H1 (cell line): ENCODE data around the gene SLC12A2. TPM values are rescaled to one million over a fixed set of nuclear protein-coding genes. Genes with fewer than 3 reads are reported as not detected.

Source experiments
- CTCF ChIA-PET: fragments of 300-600 bp; sonication (Branson Sonifier 250); formaldehyde crosslinking; loops from one replicate; lab custom pipeline; 2021; ENCODE audit not compliant: partially characterized antibody; lab: Charles Lee
- POLR2A ChIA-PET: fragments of 300-600 bp; sonication (Branson Sonifier 250); formaldehyde crosslinking; loops from one replicate; lab custom pipeline; 2021; ENCODE audit warnings: inconsistent platforms; ENCODE audit not compliant: partially characterized antibody; lab: Charles Lee
- DNase-seq, 2 experiments: peaks; one replicate each; pipeline versions ENCODE4 v3.0.0 to v3.0.0-alpha.2; 2010 to 2022; ENCODE audit warnings: low spot score in 2 of 2, low read depth in 1 of 2, mixed read lengths in 1 of 2
- FAIRE-seq: peaks from 2 replicates; lab custom pipeline; 2011; peaks lifted over from hg19 to GRCh38; lab: Jason Lieb, UNC
- H2AFZ ChIP-seq: 2 replicates; pipeline ENCODE4 v1.8.1; 2012; ENCODE audit warnings: low read length, inconsistent platforms
- H2AK5ac ChIP-seq: 2 replicates; pipeline ENCODE4 v1.6.1; 2013; ENCODE audit warnings: low read depth, low read length
- H2BK120ac ChIP-seq: replicated peaks from 2 replicates; pipeline ENCODE3; 2013; ENCODE audit warnings: low read depth, low read length, inconsistent platforms
- H2BK12ac ChIP-seq: 2 replicates; pipeline ENCODE4 v1.6.1; 2013; ENCODE audit warnings: low read depth, low read length
- H2BK15ac ChIP-seq: 2 replicates; pipeline ENCODE4 v1.6.1; 2013; ENCODE audit warnings: low read length
- H2BK20ac ChIP-seq: 2 replicates; pipeline ENCODE4 v1.6.1; 2013; ENCODE audit warnings: low read length
- H2BK5ac ChIP-seq: 2 replicates; pipeline ENCODE4 v1.6.1; 2013; ENCODE audit warnings: low read depth, low read length
- H3K14ac ChIP-seq: 2 replicates; pipeline ENCODE4 v1.6.1; 2013; ENCODE audit warnings: inconsistent platforms; ENCODE audit not compliant: insufficient read length
- H3K18ac ChIP-seq: 2 replicates; pipeline ENCODE4 v1.6.1; 2013; ENCODE audit warnings: low read length; ENCODE audit errors: extremely low read depth
- H3K23ac ChIP-seq: 2 replicates; pipeline ENCODE4 v1.6.1; 2013; ENCODE audit warnings: inconsistent platforms; ENCODE audit not compliant: insufficient read length
- H3K23me2 ChIP-seq: 2 replicates; pipeline ENCODE4 v1.6.1; 2013; ENCODE audit warnings: low read depth, low read length
- H3K27ac ChIP-seq: 2 replicates; pipeline ENCODE4 v1.6.1; 2011; ENCODE audit warnings: low read depth, low read length, inconsistent platforms
- H3K27me3 ChIP-seq, 4 experiments: replicated peaks in 1 of 4; 1 replicate in 1 of 4; 2 replicates in 3 of 4; pipeline versions ENCODE4 v1.6.1 to v1.8.1; 2011 to 2013; ENCODE audit warnings: low read length in 3 of 4, mild to moderate bottlenecking in 3 of 4, inconsistent platforms in 2 of 4, mixed read lengths in 2 of 4, moderate library complexity in 1 of 4; ENCODE audit not compliant: control insufficient read depth in 3 of 4, insufficient read depth in 3 of 4; ENCODE audit errors: extremely low read depth in 1 of 4
- H3K36me3 ChIP-seq, 4 experiments: 2 replicates each; pipeline versions ENCODE4 v1.6.1 to v1.8.1; 2011 to 2013; ENCODE audit warnings: mild to moderate bottlenecking in 4 of 4, low read length in 3 of 4, moderate library complexity in 2 of 4, control low read depth in 1 of 4, inconsistent platforms in 1 of 4; ENCODE audit not compliant: insufficient read depth in 4 of 4, control insufficient read depth in 2 of 4
- H3K4ac ChIP-seq: replicated peaks from 2 replicates; pipeline ENCODE3; 2013; ENCODE audit warnings: low read length, low read depth, mixed read lengths, inconsistent platforms; ENCODE audit not compliant: insufficient read length
- H3K4me1 ChIP-seq, 4 experiments: replicated peaks in 1 of 4; 1 replicate in 1 of 4; 2 replicates in 3 of 4; pipeline versions ENCODE4 v1.6.1 to v1.8.1; 2011 to 2013; ENCODE audit warnings: low read length in 3 of 4, inconsistent platforms in 2 of 4, mixed read lengths in 1 of 4; ENCODE audit not compliant: insufficient read depth in 4 of 4, control insufficient read depth in 3 of 4
- H3K4me2 ChIP-seq, 2 experiments: 2 replicates each; pipeline versions ENCODE4 v1.6.1 to v1.8.1; 2011 to 2013; ENCODE audit warnings: low read depth in 2 of 2, low read length in 2 of 2, control low read depth in 1 of 2, inconsistent platforms in 1 of 2, mild to moderate bottlenecking in 1 of 2; ENCODE audit not compliant: insufficient read depth in 1 of 2
- H3K4me3 ChIP-seq, 4 experiments: fragments of 200-600, 300-600 bp in 1 of 4; sonication (generic), shearing (Covaris generic), sonication (Bioruptor Twin) in 1 of 4; 2 replicates each; pipeline versions ENCODE4 v1.5.1 to v1.8.1; 2011 to 2016; ENCODE audit warnings: low read length in 4 of 4, low read depth in 3 of 4, control low read depth in 2 of 4, inconsistent platforms in 2 of 4, mild to moderate bottlenecking in 2 of 4, mixed read lengths in 1 of 4, moderate library complexity in 1 of 4; ENCODE audit not compliant: insufficient read depth in 2 of 4; ENCODE audit errors: extremely low read depth in 1 of 4
- H3K56ac ChIP-seq: replicated peaks from 2 replicates; pipeline ENCODE3; 2013; ENCODE audit warnings: low read depth, mild to moderate bottlenecking, mixed read lengths, low read length, inconsistent platforms; ENCODE audit not compliant: insufficient read length
- H3K79me1 ChIP-seq: 2 replicates; pipeline ENCODE4 v1.6.1; 2013; ENCODE audit warnings: low read depth, low read length, control low read depth
- H3K79me2 ChIP-seq, 2 experiments: 2 replicates each; pipeline versions ENCODE4 v1.6.1 to v1.8.1; 2012 to 2013; ENCODE audit warnings: low read length in 2 of 2, mild to moderate bottlenecking in 2 of 2, inconsistent platforms in 1 of 2; ENCODE audit not compliant: insufficient read depth in 2 of 2, control insufficient read depth in 1 of 2
- H3K9ac ChIP-seq, 4 experiments: replicated peaks in 1 of 4; 1 replicate in 1 of 4; 2 replicates in 3 of 4; pipeline versions ENCODE4 v1.6.1 to v1.8.1; 2011 to 2013; ENCODE audit warnings: low read depth in 3 of 4, low read length in 3 of 4, control low read depth in 2 of 4, mild to moderate bottlenecking in 2 of 4, moderate library complexity in 2 of 4, inconsistent platforms in 1 of 4; ENCODE audit errors: extremely low read depth in 1 of 4
- H3K9me3 ChIP-seq, 2 experiments: 2 replicates each; pipeline versions ENCODE4 v1.6.1 to v1.8.1; 2012 to 2013; ENCODE audit warnings: mild to moderate bottlenecking in 2 of 2, moderate library complexity in 2 of 2, control low read depth in 1 of 2, inconsistent platforms in 1 of 2, low read depth in 1 of 2, low read length in 1 of 2, mixed read lengths in 1 of 2; ENCODE audit not compliant: insufficient read depth in 2 of 2
- H4K20me1 ChIP-seq, 2 experiments: replicated peaks in 1 of 2; 2 replicates each; pipeline versions ENCODE3 to v1.8.1; 2011 to 2013; ENCODE audit warnings: inconsistent platforms in 2 of 2, low read length in 2 of 2, mild to moderate bottlenecking in 1 of 2; ENCODE audit not compliant: insufficient read depth in 2 of 2, control insufficient read depth in 1 of 2
- H4K5ac ChIP-seq: 2 replicates; pipeline ENCODE4 v1.6.1; 2013; ENCODE audit warnings: low read length, low read depth, mixed read lengths, inconsistent platforms; ENCODE audit not compliant: insufficient read length
- H4K8ac ChIP-seq: 2 replicates; pipeline ENCODE4 v1.8.0; 2013; ENCODE audit warnings: mild to moderate bottlenecking, moderate library complexity, low read length, inconsistent platforms; ENCODE audit not compliant: insufficient read depth; ENCODE audit errors: extremely low read depth
- H4K91ac ChIP-seq: replicated peaks from 2 replicates; pipeline ENCODE3; 2013; ENCODE audit warnings: low read length, mixed read lengths, inconsistent platforms; ENCODE audit not compliant: insufficient read length
- CHD1 ChIP-seq: IDR thresholded peaks from 2 replicates; pipeline ENCODE4 v1.6.1; 2012; ENCODE audit warnings: low read depth, low read length, improper control_type of control experiment
- HDAC2 ChIP-seq, 2 experiments: fragments of 300-600 bp in 1 of 2; sonication (generic) in 1 of 2; IDR thresholded peaks; 2 replicates each; pipeline ENCODE4 v1.6.1; 2011 to 2012; ENCODE audit warnings: low read depth in 2 of 2, low read length in 2 of 2, mild to moderate bottlenecking in 2 of 2, moderate library complexity in 2 of 2, borderline replicate concordance in 1 of 2, inconsistent platforms in 1 of 2
- MAFK ChIP-seq: IDR thresholded peaks from 2 replicates; pipeline ENCODE4 v1.6.1; 2012; ENCODE audit warnings: low read depth, mild to moderate bottlenecking, improper control_type of control experiment, low read length
- WGBS, 2 experiments: shearing (Covaris generic) in 1 of 2; methylation state at CpG; one replicate each; pipeline versions ENCODE4 v1.1.6 to v1.1.7; 2013 to 2015; ENCODE audit warnings: low lambda C conversion rate in 2 of 2, mixed read lengths in 2 of 2, inconsistent platforms in 1 of 2, low coverage in 1 of 2, missing lambda C conversion rate in 1 of 2; ENCODE audit not compliant: insufficient replicate concordance in 2 of 2, insufficient coverage in 1 of 2, insufficient read length in 1 of 2; ENCODE audit errors: extremely low coverage in 1 of 2, missing lambda C conversion rate in 1 of 2; 5-methylcytosine and 5-hydroxymethylcytosine counted together
- polyA plus RNA-seq, 7 experiments: library from polyadenylated mRNA; depleted of rRNA in 3 of 7; stranded (reverse) in 5 of 7; unstranded in 2 of 7; fragments of >200 nt in 5 of 7; fragments of 200-250 nt in 2 of 7; gene quantifications; 1 replicate in 5 of 7; 2 replicates in 1 of 7; 4 replicates in 1 of 7; pipeline versions ENCODE4 v1.2.1 to v1.2.3, GENCODE V29; 2011 to 2013; ENCODE audit warnings: missing spikeins in 2 of 7, mixed read lengths in 2 of 7
- total RNA-seq: library from RNA; stranded (reverse); fragmentation: NEBNext Ultra II Directional; extraction: Animal tissue kit (Norgen Biotek cat#: 25700); gene quantifications from 2 replicates; pipeline ENCODE4 v1.2.1, GENCODE V29; 2021

Gene SLC12A2
- total and polyA plus RNA-seq, 2 of the 8 experiments (the other 6 are each of a cell fraction or from before 2014, with no cell fraction given), result 2.6 to 16.2 TPM

- no peak overlapping the region for H3K18ac ChIP-seq
- no peak overlapping the region for H3K56ac ChIP-seq
- DNase-seq (no peak), FAIRE-seq (no peak)
- no peak overlapping the region for H4K5ac ChIP-seq
- no peak overlapping the region for H4K8ac ChIP-seq
- H3K14ac ChIP-seq, result no peak overlapping the region
- ChIA-PET POLR2A (no interaction called here), CTCF (no interaction called here)
- H3K79me2 ChIP-seq, result no peaks in the 10 kb centered on the region
- peak overlapping the region in 1 of 4 experiments; percentile 34; a peak in 1 of 7 replicates for H3K9ac ChIP-seq
- no peaks in the 10 kb centered on the region for H3K4me1 ChIP-seq
- no peak overlapping the region for H2BK15ac ChIP-seq
- H2BK5ac ChIP-seq, result no peak overlapping the region
- H3K27ac ChIP-seq, result no peak overlapping the region
- no peak overlapping the region for H2AFZ ChIP-seq
- H4K20me1 ChIP-seq, result no peaks in the 10 kb centered on the region
- WGBS, 2 experiments, result 81% methylated on average over 7 of the region's 7 CpGs; no CpG with 5 or more reads in 1 of the 2 experiments
- H3K36me3 ChIP-seq, result no peaks in the 10 kb centered on the region
- no peak overlapping the region for H2BK120ac ChIP-seq
- H2BK20ac ChIP-seq, result no peak overlapping the region
- H3K4ac ChIP-seq, result no peak overlapping the region
- no peak overlapping the region for H2BK12ac ChIP-seq
- H3K23me2 ChIP-seq, result no peaks in the 10 kb centered on the region
- no peak overlapping the region for H3K23ac ChIP-seq
- no peak overlapping the region for H3K4me3 ChIP-seq
- no peak overlapping the region for H2AK5ac ChIP-seq
- H3K4me2 ChIP-seq, result no peak overlapping the region
- no peaks in the 10 kb centered on the region for H3K27me3 ChIP-seq
- H3K79me1 ChIP-seq, result no peaks in the 10 kb centered on the region
- no peak overlapping the region for H4K91ac ChIP-seq
- no peaks in the 10 kb centered on the region for H3K9me3 ChIP-seq
- TF ChIP-seq MAFK, result no peak
- TF ChIP-seq CHD1, result no peak
- TF ChIP-seq HDAC2 (IDR thresholded peaks at IDR 0.05; ENCODE audit: borderline replicate concordance in 1 of 2, low read depth in 2 of 2, low read length in 2 of 2), result no peak
Measured at GRCh38 chr5:128105203-128105602, 21.6 kb downstream of the SLC12A2 start.
